HS-27A (cell line): ENCODE measurements around the gene DNAJB2.
"Not testable (repeated sequence)": the region's sequence is repeated elsewhere in the genome, so short reads cannot be mapped to it uniquely, and the experiment has no call there.

Experiments used
- DNase-seq: peaks from one replicate; pipeline ENCODE4 v3.0.0-alpha.2; 2012; ENCODE audit warnings: low read depth, missing footprints

The DNAJB2 gene

GRCh38 chr2:219302412-219302968 lies 23.3 kb downstream of the DNAJB2 start:
- no peak for DNase-seq

GRCh38 chr2:219304223-219304622 lies 25.1 kb downstream of the DNAJB2 start:
- DNase-seq = no peak

GRCh38 chr2:219306047-219306446 lies 26.9 kb downstream of the DNAJB2 start:
- DNase-seq = no peak

- no peak for DNase-seq
These were observed 29.3 kb downstream of the DNAJB2 start for GRCh38 chr2:219308142-219309101.

- DNase-seq = no peak
These were observed 30.1 kb downstream of the DNAJB2 start, which contains the start of gene PTPRN for GRCh38 chr2:219309278-219309677. PTPRN (minus strand) TSS chr2:219309401; CDS start chr2:219309332, 69 bp downstream.

GRCh38 chr2:219312683-219313263 lies 33.6 kb downstream of the DNAJB2 start:
- DNase-seq = not testable (repeated sequence)

- DNase-seq = no peak
These were observed 35.8 kb downstream of the DNAJB2 start for GRCh38 chr2:219314804-219315468.

- DNase-seq = no peak
These were observed 44.3 kb downstream of the DNAJB2 start for GRCh38 chr2:219323434-219323833.

- no peak for DNase-seq
These were observed 46.0 kb downstream of the DNAJB2 start for GRCh38 chr2:219325136-219325535.

- no peak for DNase-seq
These were observed 46.6 kb downstream of the DNAJB2 start for GRCh38 chr2:219325657-219326315.

GRCh38 chr2:219327719-219328118 lies 48.6 kb downstream of the DNAJB2 start:
- DNase-seq = no peak

- no peak for DNase-seq
These were observed 52.5 kb downstream of the DNAJB2 start for GRCh38 chr2:219331560-219332213.

GRCh38 chr2:219332542-219332941 lies 53.4 kb downstream of the DNAJB2 start, which contains the start of gene RESP18:
RESP18 (minus strand) TSS chr2:219332744.
- DNase-seq = no peak

GRCh38 chr2:219334076-219334475 lies 54.9 kb downstream of the DNAJB2 start:
- DNase-seq = no peak

GRCh38 chr2:219335373-219335786 lies 56.2 kb downstream of the DNAJB2 start:
- DNase-seq = no peak
